Suprapubic skin (tissue), 4 donors: ENCODE measurements around the gene ASCL5.

Source experiments
- POLR2A ChIP-seq, 2 donors: fragments of 450-650 bp; IDR thresholded peaks; one replicate each; pipeline ENCODE4 v1.6.1; 2017; ENCODE audit warnings: antibody characterized with exemption in 2 of 2, mild to moderate bottlenecking in 2 of 2, moderate library complexity in 2 of 2
- POLR2AphosphoS5 ChIP-seq, 3 donors: sonication (generic); formaldehyde crosslinking; IDR thresholded peaks; one replicate each; pipeline ENCODE4 v1.6.1; 2017; ENCODE audit warnings: antibody characterized with exemption in 3 of 3
- TF ChIP-seq, protein P1 (sequence below), 2 donors: fragments of 200-600 bp in 1 of 2; fragments of 450-650 bp in 1 of 2; sonication (generic) in 1 of 2; IDR thresholded peaks; one replicate each; pipeline ENCODE4 v1.5.1; 2016 to 2019; ENCODE audit warnings: antibody characterized with exemption in 2 of 2, mild to moderate bottlenecking in 1 of 2, moderate library complexity in 1 of 2

GRCh38 chr1:201139306-201139705 is 12.3 kb upstream of the ASCL5 start:
- TF ChIP-seq POLR2A (IDR thresholded peaks at IDR 0.05): no peak
- TF ChIP-seq, protein P1, sequence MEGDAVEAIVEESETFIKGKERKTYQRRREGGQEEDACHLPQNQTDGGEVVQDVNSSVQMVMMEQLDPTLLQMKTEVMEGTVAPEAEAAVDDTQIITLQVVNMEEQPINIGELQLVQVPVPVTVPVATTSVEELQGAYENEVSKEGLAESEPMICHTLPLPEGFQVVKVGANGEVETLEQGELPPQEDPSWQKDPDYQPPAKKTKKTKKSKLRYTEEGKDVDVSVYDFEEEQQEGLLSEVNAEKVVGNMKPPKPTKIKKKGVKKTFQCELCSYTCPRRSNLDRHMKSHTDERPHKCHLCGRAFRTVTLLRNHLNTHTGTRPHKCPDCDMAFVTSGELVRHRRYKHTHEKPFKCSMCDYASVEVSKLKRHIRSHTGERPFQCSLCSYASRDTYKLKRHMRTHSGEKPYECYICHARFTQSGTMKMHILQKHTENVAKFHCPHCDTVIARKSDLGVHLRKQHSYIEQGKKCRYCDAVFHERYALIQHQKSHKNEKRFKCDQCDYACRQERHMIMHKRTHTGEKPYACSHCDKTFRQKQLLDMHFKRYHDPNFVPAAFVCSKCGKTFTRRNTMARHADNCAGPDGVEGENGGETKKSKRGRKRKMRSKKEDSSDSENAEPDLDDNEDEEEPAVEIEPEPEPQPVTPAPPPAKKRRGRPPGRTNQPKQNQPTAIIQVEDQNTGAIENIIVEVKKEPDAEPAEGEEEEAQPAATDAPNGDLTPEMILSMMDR (IDR thresholded peaks at IDR 0.05): no peak
- no peak for TF ChIP-seq POLR2AphosphoS5 (IDR thresholded peaks at IDR 0.05)
